Right lung (tissue), 5 donors: Measurements from ENCODE around the gene MARCHF10. TPM values are rescaled to one million over a fixed set of nuclear protein-coding genes. Genes with fewer than 3 reads are reported as not detected.

Source experiments
- DNase-seq, 2 donors: peaks; one replicate each; pipeline ENCODE4 v3.0.0-alpha.2; 2013
- polyA plus RNA-seq, 5 donors: library from polyadenylated mRNA; unstranded; fragments of 120-200 nt; gene quantifications; one replicate each; pipeline versions ENCODE4 v1.2.1 to v1.2.3, GENCODE V29; 2013; ENCODE audit warnings: inconsistent platforms in 1 of 5, low replicate concordance in 1 of 5; ENCODE audit not compliant: insufficient read length in 5 of 5, insufficient read depth in 1 of 5

MARCHF10 gene
- polyA plus RNA-seq, 5 donors, result 1.1 to 3.7 (median 2.7) TPM

GRCh38 chr17:62717889-62718288 is 90.2 kb downstream of the MARCHF10 start:
- no peak for DNase-seq

GRCh38 chr17:62717589-62717855 is 90.6 kb downstream of the MARCHF10 start:
- DNase-seq, result no peak

DNA sequence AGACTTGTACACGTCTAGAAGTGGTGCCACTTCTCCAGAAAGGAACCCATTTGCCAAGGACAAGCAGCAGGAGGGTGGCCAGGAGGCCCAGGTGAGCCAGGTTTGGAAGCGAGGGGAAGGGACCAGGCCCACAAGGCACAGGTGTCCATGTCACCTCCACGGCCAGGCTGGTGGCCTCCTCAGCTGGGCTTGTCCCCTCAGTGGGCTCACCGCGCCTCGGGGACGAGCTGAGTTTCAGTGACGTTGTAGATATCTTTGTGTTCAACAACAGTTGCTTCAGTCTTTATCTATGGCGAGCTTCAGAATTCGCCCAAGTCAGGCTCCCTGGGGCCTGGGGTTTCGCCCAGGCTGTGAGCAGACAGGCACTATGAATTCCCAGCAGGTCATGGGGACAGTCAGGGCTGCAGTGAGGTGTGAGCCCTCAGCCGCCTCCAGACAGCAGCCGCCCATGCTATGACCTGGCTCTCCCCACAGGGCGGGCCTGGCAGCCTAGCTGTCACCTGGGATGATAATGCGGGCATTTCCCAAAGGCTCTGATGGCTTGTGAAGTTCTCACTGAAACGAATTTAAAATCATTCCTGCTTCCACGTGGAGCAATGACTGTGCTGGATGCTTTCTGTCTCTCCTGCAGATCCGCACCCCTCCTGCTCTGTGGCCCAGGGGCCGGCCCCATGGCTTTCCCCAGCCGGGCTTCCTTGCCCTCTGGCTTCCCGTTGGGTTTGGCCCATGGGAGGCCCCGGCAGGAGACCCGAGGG is 91.1 kb downstream of the MARCHF10 start:
- no peak for DNase-seq

- no peak for DNase-seq
These were observed 92.2 kb downstream of the MARCHF10 start for GRCh38 chr17:62715882-62716390.

DNA sequence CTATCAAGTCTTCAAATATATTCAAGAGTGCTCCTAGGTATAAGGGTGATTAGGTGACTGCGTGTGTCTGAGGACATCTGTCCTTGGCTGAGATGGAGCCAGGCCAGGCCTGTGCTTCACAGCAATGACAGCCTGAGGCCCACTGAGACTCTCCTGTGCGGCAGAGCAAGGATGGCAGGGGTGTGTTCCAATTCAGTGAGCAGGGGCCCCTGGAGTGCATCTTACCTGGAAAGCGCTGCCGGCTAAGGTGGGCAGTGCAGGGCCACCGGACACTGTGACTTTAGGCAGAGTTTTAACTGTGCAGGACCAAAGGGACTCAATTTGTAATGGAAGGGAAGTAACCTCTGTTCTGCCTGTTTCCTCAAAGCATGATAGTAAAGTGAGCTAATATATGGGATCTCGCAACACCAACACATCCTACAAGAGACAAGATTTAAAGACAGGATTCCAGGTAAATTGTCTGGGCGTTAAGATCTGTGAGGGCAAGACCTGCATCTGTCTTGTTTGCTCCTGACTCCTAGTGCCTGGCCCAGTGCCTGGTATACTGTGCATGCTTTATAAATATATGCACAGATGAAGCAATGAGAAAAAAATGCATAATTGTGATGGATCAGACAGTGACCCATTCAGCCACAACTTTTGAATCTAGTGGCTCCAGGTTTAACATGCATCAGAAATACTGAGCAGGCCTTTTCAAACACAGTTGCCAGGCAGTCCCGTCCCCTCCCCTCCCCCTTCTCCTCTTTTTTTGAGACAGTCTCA is 93.9 kb downstream of the MARCHF10 start:
- no peak for DNase-seq

- DNase-seq, result no peak
These were observed 94.8 kb downstream of the MARCHF10 start for GRCh38 chr17:62713086-62713881.

DNA sequence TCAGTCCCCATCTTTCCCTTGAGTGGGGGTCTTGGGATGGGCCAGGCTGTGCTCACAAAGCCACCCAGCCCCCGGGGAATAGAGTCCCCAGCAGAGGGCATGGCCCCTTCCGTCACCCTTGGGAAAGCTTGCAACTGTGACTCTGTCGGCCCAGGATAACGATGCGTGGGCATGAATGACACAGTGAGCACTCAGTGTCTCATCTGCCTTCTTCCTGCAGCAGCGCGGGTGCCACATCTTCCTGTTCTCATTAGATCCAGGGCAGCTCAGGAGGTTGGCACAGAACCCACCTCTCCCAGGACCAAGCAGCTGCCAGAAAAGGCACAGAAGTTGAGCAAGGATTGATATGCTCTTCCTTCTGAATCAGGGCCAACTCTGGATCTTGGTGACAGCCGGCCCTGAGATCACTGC is 95.9 kb downstream of the MARCHF10 start:
- DNase-seq, result no peak

- no peak for DNase-seq
These were observed 99.5 kb downstream of the MARCHF10 start for GRCh38 chr17:62708587-62708986.

DNA sequence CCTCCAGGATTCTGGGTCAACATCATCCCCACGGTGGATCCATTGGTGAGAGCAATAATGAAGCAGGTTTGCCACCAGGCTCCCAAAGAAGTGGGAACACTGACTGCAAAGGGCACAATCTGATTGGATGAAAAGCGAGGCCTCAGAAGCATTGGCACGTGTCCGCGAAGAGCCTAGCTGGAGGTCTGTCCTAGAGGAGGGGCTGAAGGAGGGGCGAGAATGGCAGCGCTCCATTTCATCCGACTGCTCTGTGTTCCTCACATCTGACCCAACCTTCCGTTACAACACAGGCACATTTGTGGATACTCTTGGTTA is 100.7 kb downstream of the MARCHF10 start:
- no peak for DNase-seq

- DNase-seq, result no peak
These were observed 101.3 kb downstream of the MARCHF10 start for GRCh38 chr17:62706598-62707424.

DNA sequence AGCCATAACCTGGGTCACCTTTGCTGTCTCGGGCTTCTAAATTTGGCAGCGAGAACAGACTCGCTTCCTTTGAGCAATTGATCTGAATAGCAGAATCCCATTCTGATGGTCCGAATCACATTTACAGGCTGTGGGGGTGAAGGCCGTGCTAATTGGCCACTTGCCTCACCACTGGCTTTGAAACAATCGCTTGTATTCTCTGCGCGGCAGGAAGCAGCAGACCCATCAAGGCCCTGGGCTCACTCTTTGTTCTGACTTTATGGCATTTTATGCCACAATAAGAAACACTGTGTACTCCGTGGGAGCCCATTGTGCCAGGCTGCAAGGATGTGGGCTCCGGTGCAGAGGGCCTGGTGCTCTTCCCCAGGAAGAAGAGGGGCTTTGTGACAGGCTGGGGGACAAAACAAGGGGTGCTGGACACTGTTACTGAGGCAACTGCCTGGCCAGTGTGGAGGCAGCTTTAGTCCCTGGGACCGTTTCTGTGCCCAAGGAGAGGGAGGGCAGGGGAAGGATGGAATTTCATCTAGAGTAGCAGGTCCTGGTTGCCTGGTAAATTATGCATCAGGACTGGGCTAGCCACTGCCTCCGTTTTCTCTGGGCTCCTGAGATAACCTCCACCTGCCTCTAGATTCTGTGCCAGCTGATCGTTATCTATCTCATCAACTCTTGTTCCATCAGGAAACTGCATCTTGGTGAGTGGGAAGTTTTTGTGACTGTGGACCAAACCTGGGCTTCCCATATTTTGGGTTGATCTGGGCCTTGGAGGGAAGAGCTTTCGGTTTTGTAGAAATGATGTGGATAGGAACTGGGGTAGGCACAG is 102.1 kb downstream of the MARCHF10 start:
- DNase-seq, result peak; percentile 27

GRCh38 chr17:62705156-62705777 is 102.8 kb downstream of the MARCHF10 start:
- peak; percentile 31 to 32 for DNase-seq

- peak; percentile 25 to 34 for DNase-seq
These were observed 103.6 kb downstream of the MARCHF10 start for GRCh38 chr17:62704381-62704971.

DNA sequence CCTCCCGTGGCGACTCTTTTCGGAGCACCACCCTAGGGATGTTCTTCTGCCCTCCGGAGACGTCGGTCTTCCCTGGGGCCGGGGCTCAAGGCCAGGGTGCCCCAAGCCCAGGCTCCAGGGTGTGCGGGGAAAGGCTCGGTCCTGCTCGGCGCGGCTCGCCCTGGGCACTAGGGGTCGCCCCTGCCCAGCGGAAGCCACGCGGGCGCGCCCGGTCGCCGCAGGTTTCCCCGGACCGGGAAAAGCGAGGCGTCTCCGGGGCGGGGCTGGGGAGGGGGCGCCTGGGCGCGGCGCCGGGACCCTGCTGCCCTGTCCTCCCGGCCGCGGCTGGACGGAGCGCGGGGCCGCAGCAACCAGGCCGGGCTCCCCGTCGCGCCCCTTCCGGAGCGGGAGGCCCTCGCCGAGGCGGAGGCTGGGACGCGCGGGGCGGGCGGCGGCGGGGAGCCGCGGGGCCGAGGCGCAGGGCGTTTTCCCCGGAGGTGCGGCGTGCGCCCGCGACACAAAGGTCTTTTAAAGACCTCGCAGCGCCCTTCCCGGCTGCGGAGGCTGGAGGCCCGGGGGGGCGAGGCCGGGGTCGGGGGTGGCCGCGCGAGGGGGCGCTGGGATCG is 104.2 kb downstream of the MARCHF10 start:
- DNase-seq, result peak; percentile 65 to 72

DNA sequence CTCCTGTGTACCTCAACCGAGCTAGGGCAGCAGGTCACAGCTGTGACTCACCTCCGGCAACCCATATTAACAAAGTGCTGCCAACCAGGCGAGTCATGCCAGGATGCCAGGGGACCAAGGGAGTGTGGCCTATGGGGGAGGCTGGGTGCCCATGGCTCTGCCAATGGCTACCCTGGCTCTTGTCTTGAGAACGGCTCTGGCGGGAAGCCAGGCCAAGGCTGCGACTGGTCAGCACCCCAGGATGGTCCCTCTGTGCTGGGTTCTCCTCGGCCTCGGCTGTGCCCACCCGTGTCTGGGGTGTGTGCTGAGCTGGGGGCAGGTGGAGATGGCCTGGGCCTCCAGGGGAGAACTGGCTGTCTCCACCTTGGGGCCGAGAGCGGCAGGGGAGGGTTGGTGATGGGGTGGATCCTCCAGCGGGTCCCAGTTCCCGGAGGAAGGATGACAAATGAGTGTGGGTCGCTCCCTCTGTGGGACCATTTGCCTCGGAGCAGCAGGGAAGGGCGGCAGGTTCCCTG is 104.8 kb downstream of the MARCHF10 start:
- DNase-seq, result no peak

- DNase-seq, result no peak
These were observed 105.3 kb downstream of the MARCHF10 start for GRCh38 chr17:62702746-62703260.

- no peak for DNase-seq
These were observed 106.4 kb downstream of the MARCHF10 start for GRCh38 chr17:62701706-62702085.

- no peak for DNase-seq
These were observed 107.0 kb downstream of the MARCHF10 start for GRCh38 chr17:62700964-62701705.
